HG02759 (cell line): ENCODE results near the gene ADAM12.
"Not testable (repeated sequence)": the region's sequence is repeated elsewhere in the genome, so short reads cannot be mapped to it uniquely, and the experiment has no call there.

Source experiments
- ATAC-seq: cut with Tn5 transposase; IDR thresholded peaks from one replicate; pipeline ENCODE4 v1.9.1; 2021; ENCODE audit warnings: mild to moderate bottlenecking, moderate library complexity; ENCODE audit not compliant: unreplicated experiment

Gene ADAM12

GRCh38 chr10:126264102-126265018, 123.9 kb downstream of the ADAM12 start:
- no peak for ATAC-seq

GRCh38 chr10:126263006-126263676, 125.1 kb downstream of the ADAM12 start:
- no peak for ATAC-seq

- ATAC-seq, result no peak
Measured at GRCh38 chr10:126262233-126262838, 125.9 kb downstream of the ADAM12 start.

GRCh38 chr10:126259760-126260479, 128.4 kb downstream of the ADAM12 start:
- ATAC-seq, result no peak

- ATAC-seq, result no peak
Measured at GRCh38 chr10:126256864-126257263, 131.4 kb downstream of the ADAM12 start.

GRCh38 chr10:126255313-126255712, 133.0 kb downstream of the ADAM12 start:
- no peak for ATAC-seq

GRCh38 chr10:126253611-126253998, 134.7 kb downstream of the ADAM12 start:
- ATAC-seq, result no peak

- ATAC-seq, result no peak
Measured at GRCh38 chr10:126252884-126253610, 135.2 kb downstream of the ADAM12 start.

- ATAC-seq, result no peak
Measured at GRCh38 chr10:126251778-126252407, 136.4 kb downstream of the ADAM12 start.

GRCh38 chr10:126250527-126251310, 137.6 kb downstream of the ADAM12 start:
- ATAC-seq, result no peak

- no peak for ATAC-seq
Measured at GRCh38 chr10:126250045-126250444, 138.2 kb downstream of the ADAM12 start.

GRCh38 chr10:126247446-126247975, 140.8 kb downstream of the ADAM12 start:
- no peak for ATAC-seq

- ATAC-seq, result not testable (repeated sequence)
Measured at GRCh38 chr10:126246396-126246795, 141.9 kb downstream of the ADAM12 start.

- ATAC-seq, result no peak
Measured at GRCh38 chr10:126245501-126245900, 142.8 kb downstream of the ADAM12 start.

- no peak for ATAC-seq
Measured at GRCh38 chr10:126243971-126244370, 144.3 kb downstream of the ADAM12 start.

GRCh38 chr10:126243306-126243705, 145.0 kb downstream of the ADAM12 start:
- no peak for ATAC-seq

GRCh38 chr10:126242397-126243260, 145.6 kb downstream of the ADAM12 start:
- ATAC-seq, result no peak

- ATAC-seq, result no peak
Measured at GRCh38 chr10:126240483-126240882, 147.8 kb downstream of the ADAM12 start.
